Endothelial cell of umbilical vein (primary cell): ENCODE data around the gene ZNF101.

ENCODE experiments used
- EZH2 ChIP-seq: IDR thresholded peaks from 2 replicates; pipeline ENCODE4 v1.6.1; 2012; ENCODE audit warnings: borderline replicate concordance, low read depth, mild to moderate bottlenecking, moderate library complexity, low read length, inconsistent platforms; ENCODE audit not compliant: severe bottlenecking
- GATA2 ChIP-seq: IDR thresholded peaks from 2 replicates; pipeline ENCODE4 v1.7.0; 2011; ENCODE audit warnings: low read depth, mild to moderate bottlenecking, moderate library complexity, mixed read lengths, low read length; ENCODE audit not compliant: insufficient read length, insufficient read depth
- JUN ChIP-seq: IDR thresholded peaks from 2 replicates; pipeline ENCODE4 v1.6.1; 2011; ENCODE audit warnings: borderline replicate concordance, low read depth; ENCODE audit not compliant: insufficient read length, insufficient read depth
- POLR2A ChIP-seq: IDR thresholded peaks from 2 replicates; pipeline ENCODE4 v1.6.1; 2012; ENCODE audit warnings: low read depth, mild to moderate bottlenecking, control low read depth, low read length
- POLR2AphosphoS5 ChIP-seq: IDR thresholded peaks from 2 replicates; pipeline ENCODE4 v1.6.1; 2012; ENCODE audit warnings: low read depth, mild to moderate bottlenecking, control low read depth, low read length, moderate library complexity; ENCODE audit not compliant: insufficient read depth
- TF ChIP-seq, protein P1 (sequence below), 2 donors: IDR thresholded peaks; 1 replicate in 1 of 2; 2 replicates in 1 of 2; pipeline ENCODE4 v1.5.1; 2011; ENCODE audit warnings: low read length in 2 of 2, mild to moderate bottlenecking in 2 of 2, moderate library complexity in 2 of 2, control low read depth in 1 of 2, inconsistent platforms in 1 of 2, low read depth in 1 of 2; ENCODE audit not compliant: insufficient read depth in 1 of 2; ENCODE audit errors: extremely low read depth in 1 of 2
- TF ChIP-seq, protein P2 (sequence below): IDR thresholded peaks from 2 replicates; pipeline ENCODE4 v1.6.1; 2011; ENCODE audit not compliant: insufficient read depth, insufficient read length

DNA sequence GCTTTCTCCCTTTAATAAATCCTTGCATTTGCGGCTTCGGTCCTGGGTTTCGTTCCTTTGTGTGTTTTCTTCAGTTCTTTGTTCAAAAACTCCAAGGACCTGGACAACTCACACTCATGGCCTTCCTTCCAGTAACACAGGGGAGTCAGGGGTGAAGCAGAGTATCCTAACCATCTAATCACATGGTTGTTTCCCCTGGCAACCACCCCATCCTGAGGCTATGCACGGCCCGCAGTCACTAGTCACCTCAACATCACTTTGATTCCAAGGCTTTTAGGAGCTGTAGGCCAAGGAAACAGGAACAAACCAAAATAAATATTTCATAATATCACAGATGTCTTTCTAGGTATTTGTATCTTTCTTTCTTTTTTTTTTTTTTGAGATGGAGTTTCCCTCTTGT lies 28.9 kb downstream of the ZNF101 start:
- TF ChIP-seq, protein P1, sequence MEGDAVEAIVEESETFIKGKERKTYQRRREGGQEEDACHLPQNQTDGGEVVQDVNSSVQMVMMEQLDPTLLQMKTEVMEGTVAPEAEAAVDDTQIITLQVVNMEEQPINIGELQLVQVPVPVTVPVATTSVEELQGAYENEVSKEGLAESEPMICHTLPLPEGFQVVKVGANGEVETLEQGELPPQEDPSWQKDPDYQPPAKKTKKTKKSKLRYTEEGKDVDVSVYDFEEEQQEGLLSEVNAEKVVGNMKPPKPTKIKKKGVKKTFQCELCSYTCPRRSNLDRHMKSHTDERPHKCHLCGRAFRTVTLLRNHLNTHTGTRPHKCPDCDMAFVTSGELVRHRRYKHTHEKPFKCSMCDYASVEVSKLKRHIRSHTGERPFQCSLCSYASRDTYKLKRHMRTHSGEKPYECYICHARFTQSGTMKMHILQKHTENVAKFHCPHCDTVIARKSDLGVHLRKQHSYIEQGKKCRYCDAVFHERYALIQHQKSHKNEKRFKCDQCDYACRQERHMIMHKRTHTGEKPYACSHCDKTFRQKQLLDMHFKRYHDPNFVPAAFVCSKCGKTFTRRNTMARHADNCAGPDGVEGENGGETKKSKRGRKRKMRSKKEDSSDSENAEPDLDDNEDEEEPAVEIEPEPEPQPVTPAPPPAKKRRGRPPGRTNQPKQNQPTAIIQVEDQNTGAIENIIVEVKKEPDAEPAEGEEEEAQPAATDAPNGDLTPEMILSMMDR (IDR thresholded peaks at IDR 0.05; ENCODE audit: extremely low read depth in 1 of 2, insufficient read depth in 1 of 2, low read depth in 1 of 2, low read length in 2 of 2), result no peak
- TF ChIP-seq POLR2A (no peak), JUN (no peak), EZH2 (no peak), POLR2AphosphoS5 (no peak), GATA2 (no peak)
- TF ChIP-seq, protein P2, sequence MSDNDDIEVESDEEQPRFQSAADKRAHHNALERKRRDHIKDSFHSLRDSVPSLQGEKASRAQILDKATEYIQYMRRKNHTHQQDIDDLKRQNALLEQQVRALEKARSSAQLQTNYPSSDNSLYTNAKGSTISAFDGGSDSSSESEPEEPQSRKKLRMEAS, result no peak
